ENCODE data around the gene KRTCAP2. TPM values are rescaled to one million over a fixed set of nuclear protein-coding genes. Genes with fewer than 3 reads are reported as not detected.

KRTCAP2 gene
- total RNA-seq, 4 donors from 2014 or later = 70.8 to 122 (median 73.8) TPM

GRCh38 chr1:155210314-155211104, 37.4 kb upstream of the KRTCAP2 start:
- TF ChIP-seq POLR2A (IDR thresholded peaks at IDR 0.05) (no peak), CTCF (IDR thresholded peaks at IDR 0.05) (no peak)
- intact Hi-C loops (cut with DNase I) = no loop called here

GRCh38 chr1:155209312-155209721, 36.2 kb upstream of the KRTCAP2 start:
- H3K27me3 ChIP-seq = no peaks in the 10 kb centered on the region
- WGBS, 2 donors = 3 to 10% methylated on average over 6 to 10 of the region's 13 CpGs
- peaks cover 0 to 26% (median 0%) of the 10 kb centered on the region in 3 donors for H3K36me3 ChIP-seq
- H3K4me1 ChIP-seq = peaks cover 21 to 47% (median 26%) of the 10 kb centered on the region in 3 donors
- H3K4me3 ChIP-seq = peak overlapping the region; percentile 79 to 100 (median 86)
- H3K9me3 ChIP-seq = no peaks in the 10 kb centered on the region
- intact Hi-C loops (cut with DNase I) = loop anchor here (5.0 kb wide), 1 partner anchor 33 kb away; a partner anchor contains a TSS
- no peak for DNase-seq
- H3K27ac ChIP-seq = peak overlapping the region; percentile 97 to 99 (median 98)
- TF ChIP-seq CTCF (IDR thresholded peaks at IDR 0.05) (no peak), POLR2A (IDR thresholded peaks at IDR 0.05) (no peak)

More at GRCh38 chr1:155210314-155211104, 37.4 kb upstream of the KRTCAP2 start:
- H3K4me3 ChIP-seq = no peak overlapping the region
- H3K36me3 ChIP-seq = peaks cover 0 to 33% (median 0%) of the 10 kb centered on the region in 3 donors
- DNase-seq = no peak
- H3K27ac ChIP-seq = peak overlapping the region in 3 of 4 donors; percentile 97 to 99 (median 98)
- H3K9me3 ChIP-seq = no peaks in the 10 kb centered on the region
- no peaks in the 10 kb centered on the region for H3K27me3 ChIP-seq
- H3K4me1 ChIP-seq = peaks cover 21 to 47% (median 26%) of the 10 kb centered on the region in 3 donors
- 50 to 86% methylated on average over 3 to 4 of the region's 4 CpGs for WGBS, 2 donors

- WGBS, 2 donors = 0% methylated on average over 7 to 10 of the region's 64 CpGs
- intact Hi-C loops (cut with DNase I) = loop anchor here (5.0 kb wide), 1 partner anchor 34 kb away; a partner anchor contains a TSS
- H3K4me1 ChIP-seq = peaks cover 21 to 47% (median 26%) of the 10 kb centered on the region in 3 donors
Measured at GRCh38 chr1:155208541-155209311, 35.6 kb upstream of the KRTCAP2 start, which contains the start of gene MTX1. Gene MTX1, plus strand, starts transcription at chr1:155208695. Its CDS starts 110 bp downstream, at chr1:155208805.

GRCh38 chr1:155207806-155208540, 34.9 kb upstream of the KRTCAP2 start, which contains the start of gene THBS3:
Gene THBS3, minus strand, starts transcription at chr1:155207897. Its CDS starts 21 bp downstream, at chr1:155207876.
- Histone ChIP-seq H3K36me3 (peaks cover 0 to 26% (median 0%) of the 10 kb centered on the region in 3 donors), H3K4me3 (peak within 1 kb of the TSS; percentile 79 to 100 (median 86)), H3K27me3 (no peaks in the 10 kb centered on the region), H3K27ac (peak within 1 kb of the TSS; percentile 97 to 99 (median 98)), H3K9me3 (no peaks in the 10 kb centered on the region), H3K4me1 (peaks cover 21 to 47% (median 26%) of the 10 kb centered on the region in 3 donors)
- TF ChIP-seq CTCF (IDR thresholded peaks at IDR 0.05) = no peak
- TF ChIP-seq POLR2A (IDR thresholded peaks at IDR 0.05) = no peak
- DNase-seq = no peak
- intact Hi-C loops (cut with DNase I) = loop anchor here (5.0 kb wide), 1 partner anchor 34 kb away; a partner anchor contains a TSS
- WGBS, 2 donors = 6 to 7% methylated on average over 13 to 16 of the region's 17 CpGs

More at GRCh38 chr1:155208541-155209311, 35.6 kb upstream of the KRTCAP2 start, which contains the start of gene MTX1:
- Histone ChIP-seq H3K27me3 (no peaks in the 10 kb centered on the region), H3K36me3 (peaks cover 0 to 26% (median 0%) of the 10 kb centered on the region in 3 donors), H3K4me3 (peak within 1 kb of the TSS; percentile 79 to 100 (median 86)), H3K27ac (peak within 1 kb of the TSS; percentile 97 to 99 (median 98)), H3K9me3 (no peaks in the 10 kb centered on the region)
- TF ChIP-seq CTCF (IDR thresholded peaks at IDR 0.05) (no peak), POLR2A (IDR thresholded peaks at IDR 0.05) (peak in 2 of 4 donors; percentile 24 to 30)
- DNase-seq = peak; percentile 55

Data from esophagus squamous epithelium (tissue), 5 donors.